Fibroblast of villous mesenchyme (primary cell): Measurements from ENCODE around the gene NHSL1. TPM values are rescaled to one million over a fixed set of nuclear protein-coding genes. Genes with fewer than 3 reads are reported as not detected.

Source experiments
- DNase-seq: peaks from one replicate; pipeline ENCODE4 v3.0.0-alpha.2; 2010; ENCODE audit warnings: low read depth
- H3K4me3 ChIP-seq: 2 replicates; pipeline ENCODE4 v1.5.1; 2011; ENCODE audit warnings: low read depth, mild to moderate bottlenecking, low read length
- CTCF ChIP-seq: IDR thresholded peaks from 2 replicates; pipeline ENCODE4 v1.5.1; 2012; ENCODE audit warnings: low read depth, mild to moderate bottlenecking, low read length; ENCODE audit not compliant: insufficient read depth
- total RNA-seq: library from RNA; depleted of rRNA; stranded (reverse); fragments of >200 nt; gene quantifications from 2 replicates; pipeline ENCODE4 v1.2.3, GENCODE V29; 2012

The NHSL1 gene
- total RNA-seq, 1 donor, result 4.7 TPM

DNA sequence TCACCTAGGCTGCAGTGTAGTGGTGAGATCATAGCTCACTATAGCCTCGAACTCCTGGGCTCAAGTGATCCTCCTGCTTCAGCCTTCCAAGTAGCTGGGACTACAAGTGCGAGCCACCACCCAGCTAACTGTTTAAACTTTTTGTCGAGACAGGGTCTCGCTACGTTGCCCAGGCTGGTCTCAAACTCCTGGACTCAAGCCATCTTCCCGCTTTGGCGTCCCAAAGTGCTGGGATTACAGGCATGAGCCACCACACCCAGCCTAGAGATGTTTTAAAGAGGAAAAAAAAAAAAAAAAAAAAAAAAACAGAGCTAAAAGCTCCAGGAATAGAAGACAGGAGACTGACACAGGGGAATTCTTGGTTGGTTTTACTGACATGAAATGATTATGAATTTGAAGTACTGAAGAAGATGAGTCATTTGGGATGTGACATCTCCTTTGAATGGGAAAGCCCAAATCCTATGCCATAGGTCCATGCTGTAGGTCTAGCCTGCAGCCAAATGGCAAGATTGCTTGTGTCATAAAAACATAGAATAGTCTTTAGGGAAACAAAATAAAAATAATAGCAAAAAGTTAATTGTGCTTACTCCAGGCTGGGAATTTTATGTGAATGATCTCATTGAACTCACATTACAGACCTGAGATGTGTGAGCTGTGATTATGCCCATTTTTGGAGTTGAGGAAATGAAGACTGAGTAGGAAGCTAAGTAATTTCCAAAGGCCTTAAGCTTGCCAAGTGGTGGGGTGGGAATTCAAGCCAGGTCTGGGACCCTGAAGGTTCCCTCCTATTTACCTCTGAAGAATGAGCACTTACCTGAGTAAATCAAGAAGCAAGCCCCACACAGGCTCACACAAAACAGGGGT is 24.3 kb upstream of the NHSL1 start:
- no peak for TF ChIP-seq CTCF
- no peak for DNase-seq

GRCh38 chr6:138522611-138523010 is 23.3 kb upstream of the NHSL1 start:
- no peak for DNase-seq
- H3K4me3 ChIP-seq, result no peak overlapping the region
- TF ChIP-seq CTCF, result no peak

More for the DNA sequence above, 24.3 kb upstream of the NHSL1 start:
- no peak overlapping the region for H3K4me3 ChIP-seq

- H3K4me3 ChIP-seq, result no peak overlapping the region
- no peak for DNase-seq
- TF ChIP-seq CTCF, result no peak
These were observed 22.5 kb upstream of the NHSL1 start for GRCh38 chr6:138521790-138522189.

DNA sequence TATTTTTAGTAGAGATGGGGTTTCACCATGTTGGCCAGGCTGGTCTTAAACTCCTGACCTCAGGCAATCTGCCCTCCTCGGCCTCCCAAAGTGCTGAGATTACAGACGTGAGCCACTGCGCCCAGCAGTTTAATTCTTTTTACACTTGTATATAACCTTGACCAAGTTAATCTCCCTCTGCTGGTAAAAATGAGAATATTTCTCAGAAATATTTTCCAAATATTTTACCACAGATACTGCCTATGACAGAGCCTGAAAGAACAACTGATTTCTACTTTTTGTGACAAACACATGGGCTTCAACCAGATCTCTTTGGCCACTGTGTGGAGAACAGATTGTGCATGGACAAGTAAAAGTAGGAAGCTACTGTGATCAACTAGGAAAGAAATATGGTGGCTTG is 21.2 kb upstream of the NHSL1 start:
- DNase-seq, result peak; percentile 40
- TF ChIP-seq CTCF, result peak; percentile 43

GRCh38 chr6:138518054-138518453 is 18.8 kb upstream of the NHSL1 start:
- no peak for DNase-seq
- H3K4me3 ChIP-seq, result no peak overlapping the region
- no peak for TF ChIP-seq CTCF

More for the DNA sequence above, 21.2 kb upstream of the NHSL1 start:
- no peak overlapping the region for H3K4me3 ChIP-seq

DNA sequence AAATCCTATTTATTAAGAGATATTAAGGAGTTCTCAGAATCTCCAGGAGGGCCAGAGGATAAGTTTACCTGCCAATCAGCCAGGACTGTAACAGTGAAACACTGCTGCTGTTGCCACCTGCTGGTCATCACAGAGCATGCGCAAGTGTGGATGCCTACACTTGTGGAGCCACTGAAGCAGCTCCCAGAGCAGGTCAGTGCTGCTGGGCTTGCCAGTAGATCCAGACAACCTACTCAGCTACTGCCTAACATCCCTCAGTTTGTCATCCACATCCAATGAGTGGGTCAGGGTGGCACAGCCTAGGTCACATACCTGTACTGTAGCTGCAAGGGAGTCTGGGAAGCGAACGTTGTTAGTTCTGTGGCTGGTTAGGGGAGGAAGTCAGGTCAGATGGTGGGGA is 18.3 kb upstream of the NHSL1 start:
- peak; percentile 89 for TF ChIP-seq CTCF
- H3K4me3 ChIP-seq, result no peak overlapping the region
- DNase-seq, result peak; percentile 50
